Measurements from ENCODE around the gene PAIP2B.

GRCh38 chr2:71150082-71150816 is 76.7 kb downstream of the PAIP2B start:
- TF ChIP-seq CTCF (tag by site-specific recombination; IDR thresholded peaks at IDR 0.05) (no peak), ZNF558 (tag by site-specific recombination; IDR thresholded peaks at IDR 0.05) (no peak), ZNF837 (tag by site-specific recombination; IDR thresholded peaks at IDR 0.05) (no peak), ZNF302 (tag by site-specific recombination; IDR thresholded peaks at IDR 0.05; ENCODE audit: low read depth) (no peak), ZNF391 (tag by site-specific recombination; IDR thresholded peaks at IDR 0.05; ENCODE audit: borderline replicate concordance, low read depth) (no peak), TCF7L2 (IDR thresholded peaks at IDR 0.05; ENCODE audit: borderline replicate concordance, low read depth, low read length) (no peak), ZNF37A (tag by site-specific recombination; IDR thresholded peaks at IDR 0.05) (no peak), ZNF274 (IDR thresholded peaks at IDR 0.05; ENCODE audit: low read length) (no peak), ZNF274 (tag by site-specific recombination; IDR thresholded peaks at IDR 0.05; ENCODE audit: borderline replicate concordance) (no peak), ZNF24 (tag by site-specific recombination; IDR thresholded peaks at IDR 0.05) (no peak)

Measured in HEK293 (cell line).